A673 (cell line): Measurements from ENCODE around the gene SLC26A11.

Experiments
- CTCF ChIP-seq: fragments of 300-800, 200-600 bp; sonication (generic); conservative IDR thresholded peaks from 2 replicates; pipeline ENCODE4 v1.5.1; 2017; ENCODE audit warnings: low read depth, mild to moderate bottlenecking, antibody characterized with exemption, low read length, moderate library complexity, mixed read lengths
- EZH2 ChIP-seq: fragments of 200-600 bp; sonication (generic); IDR thresholded peaks from 2 replicates; pipeline ENCODE4 v1.6.1; 2017; ENCODE audit warnings: borderline replicate concordance, low read depth, mild to moderate bottlenecking, mixed read lengths, antibody characterized with exemption, low read length; ENCODE audit not compliant: poor library complexity, severe bottlenecking

GRCh38 chr17:80295559-80295958, 75.3 kb downstream of the SLC26A11 start:
- TF ChIP-seq CTCF (no peak), EZH2 (no peak)
